ENCODE data around the gene SLC38A3. TPM values are rescaled to one million over a fixed set of nuclear protein-coding genes. Genes with fewer than 3 reads are reported as not detected.

The SLC38A3 gene
- total RNA-seq, 4 donors from 2014 or later, result 0.11 to 0.39 TPM; not detected in 2

GRCh38 chr3:50238549-50239026 lies 33.5 kb downstream of the SLC38A3 start:
- TF ChIP-seq POLR2A (IDR thresholded peaks at IDR 0.05; ENCODE audit: low read depth) (no peak), EP300 (IDR thresholded peaks at IDR 0.05) (no peak), POLR2AphosphoS5 (IDR thresholded peaks at IDR 0.05) (peak; percentile 66 to 68)
- TF ChIP-seq, protein P1, sequence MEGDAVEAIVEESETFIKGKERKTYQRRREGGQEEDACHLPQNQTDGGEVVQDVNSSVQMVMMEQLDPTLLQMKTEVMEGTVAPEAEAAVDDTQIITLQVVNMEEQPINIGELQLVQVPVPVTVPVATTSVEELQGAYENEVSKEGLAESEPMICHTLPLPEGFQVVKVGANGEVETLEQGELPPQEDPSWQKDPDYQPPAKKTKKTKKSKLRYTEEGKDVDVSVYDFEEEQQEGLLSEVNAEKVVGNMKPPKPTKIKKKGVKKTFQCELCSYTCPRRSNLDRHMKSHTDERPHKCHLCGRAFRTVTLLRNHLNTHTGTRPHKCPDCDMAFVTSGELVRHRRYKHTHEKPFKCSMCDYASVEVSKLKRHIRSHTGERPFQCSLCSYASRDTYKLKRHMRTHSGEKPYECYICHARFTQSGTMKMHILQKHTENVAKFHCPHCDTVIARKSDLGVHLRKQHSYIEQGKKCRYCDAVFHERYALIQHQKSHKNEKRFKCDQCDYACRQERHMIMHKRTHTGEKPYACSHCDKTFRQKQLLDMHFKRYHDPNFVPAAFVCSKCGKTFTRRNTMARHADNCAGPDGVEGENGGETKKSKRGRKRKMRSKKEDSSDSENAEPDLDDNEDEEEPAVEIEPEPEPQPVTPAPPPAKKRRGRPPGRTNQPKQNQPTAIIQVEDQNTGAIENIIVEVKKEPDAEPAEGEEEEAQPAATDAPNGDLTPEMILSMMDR (IDR thresholded peaks at IDR 0.05), result peak in 1 of 3 experiments; percentile 10
- Histone ChIP-seq H3K9me3 (no peaks in the 10 kb centered on the region), H3K4me1 (peaks cover 71 to 83% (median 79%) of the 10 kb centered on the region in 4 donors), H3K36me3 (peaks cover 0 to 11% (median 4%) of the 10 kb centered on the region in 4 donors), H3K27me3 (no peaks in the 10 kb centered on the region), H3K4me3 (peak overlapping the region; percentile 64 to 94 (median 80)), H3K27ac (replicated peaks in 1 of 4) (peak overlapping the region; percentile 88 to 92 (median 90))
- no peak for DNase-seq (ENCODE audit: extremely low spot score)
- intact Hi-C loops (cut with DNase I), result no loop called here
- 39% methylated on average over 7 of the region's 7 CpGs for WGBS

GRCh38 chr3:50239649-50240048 lies 34.6 kb downstream of the SLC38A3 start:
- peak overlapping the region in 1 of 4 donors; percentile 81 for H3K4me3 ChIP-seq
- peaks cover 80 to 91% (median 88%) of the 10 kb centered on the region in 4 donors for H3K4me1 ChIP-seq
- 54% methylated on average over 4 of the region's 4 CpGs for WGBS
- H3K36me3 ChIP-seq, result peaks cover 0 to 16% (median 6%) of the 10 kb centered on the region in 4 donors
- peak overlapping the region; percentile 88 to 92 (median 90) for H3K27ac ChIP-seq (replicated peaks in 1 of 4)
- TF ChIP-seq EP300 (IDR thresholded peaks at IDR 0.05), result no peak
- TF ChIP-seq, protein P1 (IDR thresholded peaks at IDR 0.05), result no peak
- TF ChIP-seq POLR2A (IDR thresholded peaks at IDR 0.05; ENCODE audit: low read depth), result no peak
- TF ChIP-seq POLR2AphosphoS5 (IDR thresholded peaks at IDR 0.05), result no peak
- DNase-seq (ENCODE audit: extremely low spot score), result no peak
- intact Hi-C loops (cut with DNase I), result no loop called here
- H3K27me3 ChIP-seq, result no peaks in the 10 kb centered on the region
- H3K9me3 ChIP-seq, result no peaks in the 10 kb centered on the region

GRCh38 chr3:50241163-50241562 lies 36.1 kb downstream of the SLC38A3 start:
- Histone ChIP-seq H3K4me1 (peaks cover 87 to 96% (median 94%) of the 10 kb centered on the region in 4 donors), H3K27me3 (no peaks in the 10 kb centered on the region), H3K4me3 (no peak overlapping the region), H3K27ac (replicated peaks in 1 of 4) (peak overlapping the region; percentile 88 to 92 (median 90)), H3K36me3 (peaks cover 0 to 16% (median 7%) of the 10 kb centered on the region in 4 donors), H3K9me3 (no peaks in the 10 kb centered on the region)
- WGBS, result 55% methylated on average over 4 of the region's 4 CpGs
- TF ChIP-seq, protein P1 (IDR thresholded peaks at IDR 0.05), result no peak
- no peak for TF ChIP-seq POLR2AphosphoS5 (IDR thresholded peaks at IDR 0.05)
- TF ChIP-seq POLR2A (IDR thresholded peaks at IDR 0.05; ENCODE audit: low read depth), result no peak
- no peak for TF ChIP-seq EP300 (IDR thresholded peaks at IDR 0.05)
- DNase-seq (ENCODE audit: extremely low spot score), result no peak
- intact Hi-C loops (cut with DNase I), result no loop called here

- Histone ChIP-seq H3K27ac (replicated peaks in 1 of 4) (peak overlapping the region; percentile 88 to 92 (median 90)), H3K27me3 (no peaks in the 10 kb centered on the region), H3K9me3 (no peaks in the 10 kb centered on the region), H3K4me3 (no peak overlapping the region), H3K36me3 (peaks cover 0 to 16% (median 7%) of the 10 kb centered on the region in 4 donors), H3K4me1 (peaks cover 93 to 100% (median 99%) of the 10 kb centered on the region in 4 donors)
- intact Hi-C loops (cut with DNase I), result no loop called here
- WGBS, result 82% methylated on average over 2 of the region's 7 CpGs
- no peak for TF ChIP-seq POLR2A (IDR thresholded peaks at IDR 0.05; ENCODE audit: low read depth)
- no peak for TF ChIP-seq POLR2AphosphoS5 (IDR thresholded peaks at IDR 0.05)
- no peak for TF ChIP-seq EP300 (IDR thresholded peaks at IDR 0.05)
- TF ChIP-seq, protein P1 (IDR thresholded peaks at IDR 0.05), result no peak
- no peak for DNase-seq (ENCODE audit: extremely low spot score)
These were observed 36.8 kb downstream of the SLC38A3 start for GRCh38 chr3:50241713-50242380.
